Rectal smooth muscle tissue (tissue), 1 donor: ENCODE data around the gene GJD2.

ENCODE experiments used
- H3K27ac ChIP-seq: one replicate; pipeline ENCODE4 v1.7.0; 2013; ENCODE audit warnings: low read depth, low read length, inconsistent platforms
- H3K27me3 ChIP-seq: one replicate; pipeline ENCODE4 v1.7.0; 2013; ENCODE audit warnings: low read length; ENCODE audit not compliant: control insufficient read depth, insufficient read depth
- H3K36me3 ChIP-seq: one replicate; pipeline ENCODE4 v1.7.0; 2013; ENCODE audit warnings: low read length; ENCODE audit not compliant: control insufficient read depth, insufficient read depth
- H3K4me1 ChIP-seq: one replicate; pipeline ENCODE4 v1.7.0; 2013; ENCODE audit warnings: low read length; ENCODE audit not compliant: control insufficient read depth, insufficient read depth
- H3K4me3 ChIP-seq: one replicate; pipeline ENCODE4 v1.7.0; 2013; ENCODE audit warnings: low read length
- H3K9ac ChIP-seq: one replicate; pipeline ENCODE4 v1.7.0; 2013; ENCODE audit warnings: low read length

GJD2 gene

DNA sequence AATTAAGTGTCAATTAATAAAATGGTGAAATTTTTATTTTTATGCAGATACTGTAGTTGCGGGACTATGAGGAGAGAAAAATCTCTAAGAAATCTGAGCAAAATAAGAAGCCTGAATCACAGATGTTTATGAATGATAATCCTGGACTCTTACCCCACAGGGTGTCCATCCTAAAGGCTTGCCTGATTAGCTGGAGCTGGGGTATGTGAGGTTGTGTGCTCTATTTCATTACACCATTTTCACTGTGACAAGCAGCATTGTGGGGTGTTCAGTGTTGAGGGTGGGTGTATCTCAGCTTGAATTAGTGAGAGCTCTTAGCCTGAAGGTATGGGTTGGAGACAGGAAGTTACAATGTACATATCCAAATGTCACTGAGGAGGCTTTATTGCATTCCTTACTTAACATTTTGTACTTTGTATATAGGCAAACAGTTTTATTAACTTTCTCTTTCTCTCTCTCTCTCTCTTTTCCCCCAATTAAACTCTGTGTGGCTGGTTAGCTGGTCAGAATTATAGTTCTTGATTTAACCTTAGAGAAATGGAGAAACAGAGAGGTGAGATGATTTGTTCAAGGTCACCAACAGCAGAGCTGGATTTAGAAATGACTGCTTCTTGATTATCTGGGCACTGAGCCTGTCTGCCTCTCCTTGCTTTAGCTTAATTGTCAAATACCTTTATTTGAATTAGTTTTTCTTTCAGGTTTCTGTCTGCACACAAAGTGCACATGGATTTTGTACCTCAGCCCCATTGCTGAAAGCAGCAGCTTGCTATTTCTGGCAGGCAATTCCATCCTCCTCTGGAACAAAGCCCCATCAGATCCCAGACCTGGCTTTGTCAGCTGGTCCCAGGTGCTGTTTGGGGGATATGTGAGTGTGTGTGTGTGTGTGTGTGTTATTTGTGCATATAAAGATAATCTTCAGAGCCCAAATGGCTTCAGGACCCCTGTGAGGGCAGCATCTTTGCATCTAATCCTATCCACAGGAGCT is 35.8 kb downstream of the GJD2 start:
- no peak overlapping the region for H3K9ac ChIP-seq
- H3K4me3 ChIP-seq, result no peak overlapping the region
- H3K36me3 ChIP-seq, result no peaks in the 10 kb centered on the region
- H3K4me1 ChIP-seq, result peaks cover 2% of the 10 kb centered on the region
- no peaks in the 10 kb centered on the region for H3K27me3 ChIP-seq
- H3K27ac ChIP-seq, result no peak overlapping the region

GRCh38 chr15:34717729-34718128 is 37.1 kb downstream of the GJD2 start:
- Histone ChIP-seq H3K36me3 (no peaks in the 10 kb centered on the region), H3K27me3 (no peaks in the 10 kb centered on the region), H3K9ac (no peak overlapping the region), H3K4me3 (no peak overlapping the region), H3K4me1 (peaks cover 2% of the 10 kb centered on the region), H3K27ac (no peak overlapping the region)

- no peaks in the 10 kb centered on the region for H3K27me3 ChIP-seq
- H3K36me3 ChIP-seq, result no peaks in the 10 kb centered on the region
- H3K9ac ChIP-seq, result no peak overlapping the region
- no peak overlapping the region for H3K27ac ChIP-seq
- no peaks in the 10 kb centered on the region for H3K4me1 ChIP-seq
- H3K4me3 ChIP-seq, result no peak overlapping the region
These were observed 38.7 kb downstream of the GJD2 start for GRCh38 chr15:34716111-34716510.

DNA sequence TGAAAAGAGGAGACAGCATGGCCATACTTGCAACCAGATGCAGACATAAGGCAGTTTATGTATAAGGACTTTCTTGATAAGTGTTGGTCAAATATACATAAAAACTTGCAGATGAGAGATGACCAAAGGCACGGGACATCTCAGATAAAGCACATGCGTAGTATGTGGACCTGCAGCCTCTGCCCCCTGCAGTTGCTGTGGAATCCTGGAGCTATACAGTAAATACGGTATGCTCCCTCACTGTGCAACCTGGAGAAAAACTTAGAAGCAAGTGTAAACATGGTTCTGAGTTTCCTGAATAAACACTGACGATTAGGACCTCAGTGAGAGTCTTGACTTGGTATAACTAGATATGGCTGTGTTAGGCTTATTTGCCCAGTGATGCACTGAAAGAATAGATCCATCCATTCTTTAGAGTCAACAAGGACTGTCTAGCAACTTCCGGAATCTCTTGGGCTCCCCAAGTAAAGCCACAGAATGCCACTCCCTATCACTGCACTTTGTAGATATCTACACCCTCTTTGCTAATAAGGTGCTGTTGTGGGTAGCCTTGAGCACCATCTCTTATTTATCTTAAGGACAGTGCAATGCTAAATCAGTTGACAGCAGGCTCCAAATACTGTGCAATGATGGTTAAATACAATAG is 40.2 kb downstream of the GJD2 start:
- no peaks in the 10 kb centered on the region for H3K27me3 ChIP-seq
- no peak overlapping the region for H3K4me3 ChIP-seq
- no peak overlapping the region for H3K9ac ChIP-seq
- no peak overlapping the region for H3K27ac ChIP-seq
- no peaks in the 10 kb centered on the region for H3K4me1 ChIP-seq
- no peaks in the 10 kb centered on the region for H3K36me3 ChIP-seq

DNA sequence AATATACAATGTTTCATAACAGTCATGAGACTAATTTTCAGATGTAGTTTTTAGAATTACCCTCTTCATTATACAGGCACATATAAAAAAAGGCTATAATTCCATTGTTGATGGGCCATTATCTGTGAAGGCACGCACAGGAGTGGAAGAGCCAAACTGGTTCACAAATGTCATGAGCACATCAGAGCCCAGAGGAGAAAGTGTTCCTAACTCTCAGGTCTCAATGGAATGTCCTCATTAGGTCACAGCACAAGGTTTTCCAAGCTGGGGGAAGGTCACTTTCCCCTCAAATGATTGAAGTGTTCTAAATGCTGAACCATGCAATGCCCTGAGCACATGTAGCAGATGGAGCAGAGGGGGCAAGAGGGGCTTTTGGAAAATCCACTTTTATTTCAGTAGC is 41.2 kb downstream of the GJD2 start:
- no peaks in the 10 kb centered on the region for H3K4me1 ChIP-seq
- H3K9ac ChIP-seq, result no peak overlapping the region
- no peaks in the 10 kb centered on the region for H3K36me3 ChIP-seq
- no peak overlapping the region for H3K4me3 ChIP-seq
- H3K27me3 ChIP-seq, result no peaks in the 10 kb centered on the region
- H3K27ac ChIP-seq, result no peak overlapping the region

DNA sequence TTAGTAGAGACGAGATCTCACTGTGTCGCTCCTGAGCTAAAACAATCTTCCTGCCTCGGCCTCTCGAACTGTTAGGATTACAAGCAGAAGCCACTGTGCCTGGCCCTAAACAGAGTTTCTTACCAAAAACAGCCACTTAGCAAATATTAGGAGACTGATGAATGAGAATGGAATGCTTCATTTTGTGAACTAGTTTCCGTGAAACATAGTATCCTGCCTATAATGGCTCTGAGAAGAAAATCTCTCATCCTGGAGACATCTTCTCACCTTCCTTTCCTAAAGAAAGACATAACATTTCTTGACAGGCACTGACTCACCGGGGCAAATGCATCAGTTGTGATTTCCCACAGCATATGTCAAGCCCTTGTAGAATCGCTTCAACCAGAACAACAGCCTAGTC is 44.9 kb downstream of the GJD2 start:
- Histone ChIP-seq H3K9ac (no peak overlapping the region), H3K27ac (no peak overlapping the region), H3K36me3 (no peaks in the 10 kb centered on the region), H3K4me3 (no peak overlapping the region), H3K4me1 (no peaks in the 10 kb centered on the region), H3K27me3 (no peaks in the 10 kb centered on the region)

DNA sequence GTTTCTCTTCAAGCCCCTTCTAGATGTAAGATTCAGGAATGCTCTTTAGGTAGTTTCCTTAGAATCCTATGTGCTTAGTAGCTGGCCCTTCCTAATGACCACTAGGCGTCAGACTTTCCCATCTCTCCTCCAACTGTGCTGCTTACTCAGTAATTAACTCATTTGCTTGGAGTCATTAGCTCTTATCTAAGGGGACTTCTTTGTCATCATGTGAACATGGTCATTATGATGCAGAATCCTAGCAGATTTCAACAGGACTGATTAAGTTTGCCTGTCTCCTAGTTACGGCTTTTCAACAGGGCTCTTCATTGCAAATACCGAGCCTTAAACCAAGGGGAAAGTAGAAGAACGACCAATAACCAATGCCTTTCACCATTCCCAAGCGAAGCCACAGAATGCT is 46.4 kb downstream of the GJD2 start:
- Histone ChIP-seq H3K4me3 (no peak overlapping the region), H3K36me3 (no peaks in the 10 kb centered on the region), H3K9ac (no peak overlapping the region), H3K4me1 (no peaks in the 10 kb centered on the region), H3K27ac (no peak overlapping the region), H3K27me3 (no peaks in the 10 kb centered on the region)

DNA sequence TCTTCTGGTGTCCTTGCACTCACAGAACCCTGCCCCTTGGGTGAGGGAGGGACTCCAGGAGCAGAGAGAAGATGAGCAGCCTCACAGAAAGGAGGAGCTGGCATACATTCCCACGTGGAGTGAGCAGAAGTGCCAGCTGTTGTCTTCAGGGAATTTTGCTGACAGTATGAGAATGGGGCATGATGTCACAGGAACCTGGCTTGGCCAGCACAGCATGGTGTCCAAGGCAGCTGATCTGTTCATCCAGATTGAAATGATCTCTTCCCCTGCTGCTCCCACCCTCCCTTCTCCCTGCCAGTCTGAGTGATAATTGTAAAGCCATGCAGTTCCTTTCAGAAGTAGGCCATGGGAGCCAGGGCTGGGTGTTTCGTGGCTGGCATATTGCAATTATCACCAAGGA is 53.3 kb downstream of the GJD2 start:
- Histone ChIP-seq H3K27ac (no peak overlapping the region), H3K27me3 (no peaks in the 10 kb centered on the region), H3K36me3 (no peaks in the 10 kb centered on the region), H3K4me1 (no peaks in the 10 kb centered on the region), H3K4me3 (no peak overlapping the region), H3K9ac (no peak overlapping the region)
